ENCODE measurements around the gene CUTC.

GRCh38 chr10:99798920-99799319 lies 66.9 kb downstream of the CUTC start:
- TF ChIP-seq CTCF (conservative IDR thresholded peaks at IDR 0.05 in 1 of 2, IDR thresholded peaks at IDR 0.05 in 1 of 2; ENCODE audit: extremely low read depth in 1 of 2, insufficient read depth in 1 of 2, low read depth in 1 of 2, low read length in 2 of 2), result no peak
- no peak for TF ChIP-seq EZH2 (IDR thresholded peaks at IDR 0.05; ENCODE audit: borderline replicate concordance, low read length)

Measured in mammary epithelial cell (primary cell).